Transverse colon (tissue), 4 donors: ENCODE data around the gene STRIP2.

Experiments used
- CTCF ChIP-seq, 5 experiments: fragments of 200-600 bp in 3 of 5; fragments of 450-650 bp in 2 of 5; sonication (generic) in 3 of 5; IDR thresholded peaks; 1 replicate in 2 of 5; 2 replicates in 3 of 5; pipeline ENCODE4 v1.5.1; 2016 to 2017; ENCODE audit warnings: antibody characterized with exemption in 5 of 5, inconsistent platforms in 3 of 5, mild to moderate bottlenecking in 2 of 5, moderate library complexity in 1 of 5
- POLR2A ChIP-seq: fragments of 450-650 bp; IDR thresholded peaks from one replicate; pipeline ENCODE4 v1.6.1; 2016; ENCODE audit warnings: antibody characterized with exemption, mild to moderate bottlenecking, moderate library complexity
- POLR2AphosphoS5 ChIP-seq, 3 donors: sonication (generic); formaldehyde crosslinking; IDR thresholded peaks; one replicate each; pipeline ENCODE4 v1.6.1; 2016; ENCODE audit warnings: antibody characterized with exemption in 3 of 3

DNA sequence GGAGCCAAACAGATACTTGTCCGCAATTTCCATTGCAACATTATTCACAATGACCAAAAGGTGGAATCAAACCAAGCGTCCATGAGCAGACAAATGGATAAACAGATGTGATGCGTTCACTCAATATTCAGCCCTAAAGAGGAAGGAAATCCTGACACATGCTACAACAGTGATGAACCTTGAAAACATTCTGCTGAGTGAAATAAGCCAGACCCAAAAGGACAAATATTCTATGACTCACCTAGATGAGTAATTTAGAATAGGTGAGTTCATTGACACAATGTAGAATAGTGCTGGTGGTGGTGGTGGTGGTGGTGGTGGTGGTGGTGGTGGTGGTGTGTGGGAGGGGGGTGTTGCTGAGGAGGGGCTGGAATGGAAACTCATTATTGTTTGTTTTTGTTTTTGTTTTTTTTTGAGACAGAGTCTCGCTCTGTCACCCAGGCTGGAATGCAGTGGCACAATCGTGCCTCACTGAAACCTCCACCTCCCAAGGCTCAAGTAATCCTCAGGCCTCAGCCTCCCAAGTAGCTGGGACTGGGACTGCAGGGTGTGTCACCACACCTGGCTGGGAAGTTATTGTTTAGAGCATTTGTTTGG lies 96.7 kb downstream of the STRIP2 start:
- no peak for TF ChIP-seq CTCF (IDR thresholded peaks at IDR 0.05)
- TF ChIP-seq POLR2A = no peak
- TF ChIP-seq POLR2AphosphoS5 (IDR thresholded peaks at IDR 0.05) = no peak
